DOHH2 (cell line): ENCODE measurements around the gene C2CD3.

ENCODE experiments used
- H3F3A ChIP-seq: fragments of 200-600 bp; sonication (generic), shearing (Covaris generic); 2 replicates; pipeline ENCODE4 v1.6.0; 2016; ENCODE audit warnings: antibody characterized with exemption, mild to moderate bottlenecking; ENCODE audit not compliant: control insufficient read depth, insufficient read depth
- H3K27ac ChIP-seq: fragments of 200-600 bp; sonication (generic); 2 replicates; pipeline ENCODE4 v1.5.1; 2014; ENCODE audit warnings: low read depth, mild to moderate bottlenecking, low read length, moderate library complexity
- H3K27me3 ChIP-seq: fragments of 200-600 bp; sonication (generic); 2 replicates; pipeline ENCODE4 v1.6.1; 2014; ENCODE audit warnings: mild to moderate bottlenecking, low read length, mixed read lengths; ENCODE audit not compliant: control insufficient read depth
- H3K36me3 ChIP-seq: fragments of 200-600 bp; sonication (generic); 2 replicates; pipeline ENCODE4 v1.6.1; 2014; ENCODE audit warnings: mild to moderate bottlenecking, low read length, moderate library complexity, mixed read lengths; ENCODE audit not compliant: control insufficient read depth
- H3K4me1 ChIP-seq: fragments of 200-600 bp; sonication (generic); 2 replicates; pipeline ENCODE4 v1.6.1; 2014; ENCODE audit warnings: mild to moderate bottlenecking, low read length, mixed read lengths; ENCODE audit not compliant: control insufficient read depth
- H3K4me2 ChIP-seq: fragments of 200-600 bp; sonication (generic); 2 replicates; pipeline ENCODE4 v1.6.0; 2014; ENCODE audit warnings: mild to moderate bottlenecking, low read length, moderate library complexity
- H3K4me3 ChIP-seq: fragments of 200-600 bp; sonication (generic); 2 replicates; pipeline ENCODE4 v1.5.1; 2014; ENCODE audit warnings: mild to moderate bottlenecking, low read length, mixed read lengths
- H3K79me2 ChIP-seq: fragments of 200-600 bp; sonication (generic); 2 replicates; pipeline ENCODE4 v1.6.1; 2014; ENCODE audit warnings: mild to moderate bottlenecking, low read length, mixed read lengths; ENCODE audit not compliant: control insufficient read depth
- H3K9me2 ChIP-seq: fragments of 200-600 bp; sonication (generic); replicated peaks from 2 replicates; pipeline ENCODE4 v1.6.1; 2014; ENCODE audit warnings: mild to moderate bottlenecking, low read length, mixed read lengths; ENCODE audit not compliant: control insufficient read depth
- H3K9me3 ChIP-seq: fragments of 200-600 bp; sonication (generic); 2 replicates; pipeline ENCODE4 v1.6.1; 2014; ENCODE audit warnings: antibody characterized with exemption, low read length, mixed read lengths; ENCODE audit not compliant: control insufficient read depth, insufficient read depth
- H4K20me1 ChIP-seq: fragments of 200-600 bp; sonication (generic); 2 replicates; pipeline ENCODE4 v1.6.0; 2014; ENCODE audit warnings: low read depth, mild to moderate bottlenecking, antibody characterized with exemption, low read length, moderate library complexity; ENCODE audit not compliant: control insufficient read depth, insufficient read depth
- EZH2phosphoT487 ChIP-seq: fragments of 200-600 bp; sonication (generic); IDR thresholded peaks from 2 replicates; pipeline ENCODE4 v1.6.1; 2017; ENCODE audit warnings: borderline replicate concordance, mild to moderate bottlenecking, antibody characterized with exemption, low read length, moderate library complexity, mixed read lengths
- TF ChIP-seq, protein P1 (sequence below): fragments of 200-600 bp; sonication (generic); IDR thresholded peaks from one replicate; pipeline ENCODE4 v1.5.1; 2014; ENCODE audit warnings: antibody characterized with exemption, mild to moderate bottlenecking, low read depth, low read length; ENCODE audit not compliant: poor library complexity, severe bottlenecking

Gene C2CD3

GRCh38 chr11:73974604-73975478, 196.0 kb downstream of the C2CD3 start:
- no peak overlapping the region for H3K4me2 ChIP-seq
- H3K36me3 ChIP-seq = peaks cover 61% of the 10 kb centered on the region
- peaks cover 81% of the 10 kb centered on the region for H3F3A ChIP-seq
- no peaks in the 10 kb centered on the region for H3K9me2 ChIP-seq
- TF ChIP-seq, protein P1, sequence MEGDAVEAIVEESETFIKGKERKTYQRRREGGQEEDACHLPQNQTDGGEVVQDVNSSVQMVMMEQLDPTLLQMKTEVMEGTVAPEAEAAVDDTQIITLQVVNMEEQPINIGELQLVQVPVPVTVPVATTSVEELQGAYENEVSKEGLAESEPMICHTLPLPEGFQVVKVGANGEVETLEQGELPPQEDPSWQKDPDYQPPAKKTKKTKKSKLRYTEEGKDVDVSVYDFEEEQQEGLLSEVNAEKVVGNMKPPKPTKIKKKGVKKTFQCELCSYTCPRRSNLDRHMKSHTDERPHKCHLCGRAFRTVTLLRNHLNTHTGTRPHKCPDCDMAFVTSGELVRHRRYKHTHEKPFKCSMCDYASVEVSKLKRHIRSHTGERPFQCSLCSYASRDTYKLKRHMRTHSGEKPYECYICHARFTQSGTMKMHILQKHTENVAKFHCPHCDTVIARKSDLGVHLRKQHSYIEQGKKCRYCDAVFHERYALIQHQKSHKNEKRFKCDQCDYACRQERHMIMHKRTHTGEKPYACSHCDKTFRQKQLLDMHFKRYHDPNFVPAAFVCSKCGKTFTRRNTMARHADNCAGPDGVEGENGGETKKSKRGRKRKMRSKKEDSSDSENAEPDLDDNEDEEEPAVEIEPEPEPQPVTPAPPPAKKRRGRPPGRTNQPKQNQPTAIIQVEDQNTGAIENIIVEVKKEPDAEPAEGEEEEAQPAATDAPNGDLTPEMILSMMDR = no peak
- no peak for TF ChIP-seq EZH2phosphoT487
- no peaks in the 10 kb centered on the region for H3K27me3 ChIP-seq
- H3K9me3 ChIP-seq = no peaks in the 10 kb centered on the region
- H4K20me1 ChIP-seq = peaks cover 34% of the 10 kb centered on the region
- H3K4me3 ChIP-seq = no peak overlapping the region
- H3K79me2 ChIP-seq = peaks cover 29% of the 10 kb centered on the region
- peaks cover 72% of the 10 kb centered on the region for H3K4me1 ChIP-seq
- H3K27ac ChIP-seq = no peak overlapping the region

GRCh38 chr11:73972620-73973449, 198.0 kb downstream of the C2CD3 start:
- Histone ChIP-seq H3K27me3 (no peaks in the 10 kb centered on the region), H3K4me2 (no peak overlapping the region), H3K9me2 (no peaks in the 10 kb centered on the region), H3K79me2 (peaks cover 9% of the 10 kb centered on the region), H3K4me1 (peaks cover 53% of the 10 kb centered on the region), H3K4me3 (no peak overlapping the region), H3K27ac (peak overlapping the region; percentile 36), H3F3A (peaks cover 62% of the 10 kb centered on the region), H3K9me3 (no peaks in the 10 kb centered on the region), H4K20me1 (peaks cover 15% of the 10 kb centered on the region), H3K36me3 (peaks cover 41% of the 10 kb centered on the region)
- TF ChIP-seq, protein P1 = no peak
- no peak for TF ChIP-seq EZH2phosphoT487

DNA sequence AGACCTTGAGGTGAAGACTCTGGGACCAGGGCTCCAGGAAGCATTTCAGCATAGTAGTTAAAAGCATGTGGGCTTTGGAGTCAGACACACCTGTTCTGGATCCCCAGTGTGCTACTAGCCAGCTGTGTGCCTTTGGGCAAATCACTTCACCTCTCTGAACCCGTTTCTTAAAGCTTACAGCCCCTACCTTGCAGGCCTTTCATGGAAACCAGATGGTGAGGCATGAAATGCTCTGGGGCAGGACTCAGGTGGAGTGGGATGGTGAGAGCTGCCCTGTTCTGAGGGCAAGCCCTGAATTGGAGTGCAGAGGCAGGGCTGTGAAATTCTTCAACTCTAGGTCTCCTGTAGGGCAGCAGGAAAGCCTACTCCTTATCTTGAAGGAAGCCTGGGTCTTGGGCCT, 198.6 kb downstream of the C2CD3 start:
- Histone ChIP-seq H3K9me2 (no peaks in the 10 kb centered on the region), H3K36me3 (peaks cover 34% of the 10 kb centered on the region), H3K4me1 (peaks cover 46% of the 10 kb centered on the region), H3K4me3 (no peak overlapping the region), H3K27me3 (no peaks in the 10 kb centered on the region), H3K9me3 (no peaks in the 10 kb centered on the region), H3K79me2 (peaks cover 2% of the 10 kb centered on the region), H3K4me2 (no peak overlapping the region), H3K27ac (peak overlapping the region; percentile 36), H3F3A (peaks cover 56% of the 10 kb centered on the region), H4K20me1 (peaks cover 10% of the 10 kb centered on the region)
- TF ChIP-seq EZH2phosphoT487 = no peak
- TF ChIP-seq, protein P1 = no peak
